GM21737 (cell line): ENCODE data around the gene XAB2.
A peak's percentile ranks its signal among the peaks of the same experiment; 100 is the strongest.
"Not testable (repeated sequence)": the region's sequence is repeated elsewhere in the genome, so short reads cannot be mapped to it uniquely, and the experiment has no call there.

Experiments
- ATAC-seq: cut with Tn5 transposase; IDR thresholded peaks from one replicate; pipeline ENCODE4 v1.9.1; 2021; ENCODE audit warnings: mild to moderate bottlenecking, moderate library complexity; ENCODE audit not compliant: unreplicated experiment

The XAB2 gene

DNA sequence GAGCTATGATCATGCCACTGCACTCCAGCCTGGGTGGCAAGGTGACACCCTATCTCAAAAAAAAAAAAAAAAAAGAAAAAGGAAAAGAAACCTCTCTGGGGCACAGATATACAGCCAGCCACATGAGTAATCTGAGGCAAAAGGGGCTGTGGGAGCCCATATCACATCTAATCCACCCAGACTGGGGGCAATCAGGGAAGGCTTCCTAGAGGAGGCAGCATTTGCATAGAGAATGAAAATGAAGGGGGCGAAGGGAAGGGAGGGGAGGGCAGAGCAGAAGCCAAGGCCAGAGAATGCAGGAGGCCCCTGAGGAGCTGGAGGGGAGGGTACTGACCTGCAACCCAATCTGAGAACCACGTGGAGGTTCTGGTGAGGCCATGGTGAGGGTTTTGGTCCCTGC lies 20.8 kb upstream of the XAB2 start:
- no peak for ATAC-seq

DNA sequence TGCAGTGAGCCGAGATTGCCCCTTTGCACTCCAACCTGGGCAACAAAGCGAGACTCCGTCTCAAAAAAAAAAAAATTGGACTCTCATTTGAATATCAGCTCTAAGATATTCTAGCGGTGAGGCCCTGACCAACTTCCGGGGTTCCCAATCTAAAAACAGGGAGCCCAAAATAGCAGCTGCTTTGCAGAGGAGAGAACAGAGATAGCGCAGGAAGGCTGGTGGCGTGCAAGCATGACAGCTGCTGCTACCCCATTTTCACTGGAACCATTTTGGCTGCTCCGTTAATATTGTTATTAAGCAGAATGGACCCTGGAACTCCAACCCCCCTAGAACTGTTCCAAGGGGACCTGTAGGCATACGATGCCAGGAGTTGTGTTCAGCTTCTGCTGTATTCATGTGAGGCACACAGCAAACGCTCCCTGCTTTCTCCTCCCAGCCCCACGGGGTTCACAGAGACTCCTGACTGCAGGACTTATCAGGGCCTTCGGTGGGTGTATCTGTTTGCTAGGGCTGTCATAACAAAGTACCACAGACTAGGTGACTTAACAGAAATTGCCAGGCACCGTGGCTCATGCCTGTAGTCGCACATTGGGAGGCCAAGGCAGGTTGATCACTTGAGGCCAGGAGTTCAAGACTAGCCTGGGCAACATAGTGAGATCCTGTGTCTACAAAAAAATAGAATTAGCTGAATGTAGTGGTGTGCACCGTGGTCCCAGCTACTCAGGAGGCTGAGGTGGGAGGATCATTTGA lies 19.1 kb upstream of the XAB2 start:
- no peak for ATAC-seq

GRCh38 chr19:7647156-7647555 lies 17.8 kb upstream of the XAB2 start:
- no peak for ATAC-seq

GRCh38 chr19:7646426-7646700 lies 17.0 kb upstream of the XAB2 start:
- no peak for ATAC-seq

DNA sequence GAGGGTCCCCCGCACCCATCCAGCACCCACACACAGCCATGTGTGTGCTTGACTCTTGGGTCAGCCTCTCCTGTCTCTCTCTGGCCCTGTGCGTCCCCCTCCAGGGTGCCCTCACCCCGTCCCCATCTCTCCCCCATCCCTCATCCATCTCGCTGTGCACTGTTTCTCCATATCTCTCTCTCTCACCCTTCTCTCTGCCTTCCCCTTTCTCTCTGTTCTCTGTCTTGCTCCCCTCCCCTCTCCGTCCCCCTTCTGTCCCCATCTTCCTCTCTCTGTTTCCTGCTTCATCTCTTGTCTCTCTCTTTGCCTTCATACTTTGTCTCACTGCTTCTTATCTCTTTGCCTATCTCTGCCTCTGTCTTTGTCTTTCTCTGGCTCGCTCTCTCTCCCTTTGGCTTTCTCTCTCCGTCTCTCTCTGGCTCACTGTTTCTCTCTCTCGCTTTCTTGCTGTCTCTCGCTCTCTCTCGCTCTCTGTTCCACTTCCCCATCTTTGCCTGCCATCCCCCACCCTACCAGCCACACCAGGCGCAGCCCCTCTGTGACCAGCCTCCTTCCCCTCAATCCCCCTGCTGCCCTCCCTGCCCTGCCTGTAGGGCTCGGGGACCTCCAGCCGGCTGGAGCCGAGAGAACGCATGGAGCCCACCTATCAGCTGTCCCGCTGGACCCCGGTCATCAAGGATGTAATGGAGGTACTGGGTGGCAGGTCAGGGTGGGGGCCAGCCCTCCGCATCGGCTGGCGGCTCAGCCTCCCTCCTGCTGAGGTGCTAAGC lies 16.5 kb upstream of the XAB2 start:
- ATAC-seq, result no peak

DNA sequence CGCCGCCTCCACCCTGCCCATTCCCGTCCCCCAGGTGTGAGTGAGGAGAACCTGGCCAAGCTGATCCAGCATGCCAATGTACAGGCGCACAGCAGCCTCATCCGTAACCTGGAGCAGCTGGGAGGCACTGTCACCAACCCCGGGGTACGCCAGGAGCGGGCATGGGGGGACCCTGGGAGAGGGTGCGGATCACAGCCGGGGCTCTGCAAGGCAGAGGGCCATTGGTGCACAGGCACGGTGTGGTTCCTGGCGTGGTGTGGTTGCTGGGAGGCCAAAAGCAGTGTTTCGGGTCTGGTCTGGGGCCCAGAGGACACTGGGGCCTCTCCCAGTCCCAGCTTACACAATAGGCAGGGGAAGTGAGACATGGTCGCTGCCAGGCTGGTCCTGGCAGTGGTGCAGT lies 15.8 kb upstream of the XAB2 start:
- no peak for ATAC-seq

DNA sequence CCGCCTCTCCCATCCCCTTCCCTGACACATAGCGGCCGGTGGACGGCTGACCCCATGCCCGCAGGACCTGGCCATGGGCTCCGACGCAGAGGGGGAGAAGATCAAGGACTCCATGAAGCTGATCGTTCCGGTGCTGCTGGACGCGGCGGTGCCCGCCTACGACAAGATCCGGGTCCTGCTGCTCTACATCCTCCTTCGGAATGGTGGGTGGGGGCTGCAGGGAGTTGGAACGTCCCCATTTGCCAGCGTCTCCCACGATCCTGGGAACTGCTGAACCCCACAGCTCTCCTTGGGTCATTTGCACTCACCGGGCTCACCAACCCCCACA lies 15.2 kb upstream of the XAB2 start:
- ATAC-seq, result no peak

DNA sequence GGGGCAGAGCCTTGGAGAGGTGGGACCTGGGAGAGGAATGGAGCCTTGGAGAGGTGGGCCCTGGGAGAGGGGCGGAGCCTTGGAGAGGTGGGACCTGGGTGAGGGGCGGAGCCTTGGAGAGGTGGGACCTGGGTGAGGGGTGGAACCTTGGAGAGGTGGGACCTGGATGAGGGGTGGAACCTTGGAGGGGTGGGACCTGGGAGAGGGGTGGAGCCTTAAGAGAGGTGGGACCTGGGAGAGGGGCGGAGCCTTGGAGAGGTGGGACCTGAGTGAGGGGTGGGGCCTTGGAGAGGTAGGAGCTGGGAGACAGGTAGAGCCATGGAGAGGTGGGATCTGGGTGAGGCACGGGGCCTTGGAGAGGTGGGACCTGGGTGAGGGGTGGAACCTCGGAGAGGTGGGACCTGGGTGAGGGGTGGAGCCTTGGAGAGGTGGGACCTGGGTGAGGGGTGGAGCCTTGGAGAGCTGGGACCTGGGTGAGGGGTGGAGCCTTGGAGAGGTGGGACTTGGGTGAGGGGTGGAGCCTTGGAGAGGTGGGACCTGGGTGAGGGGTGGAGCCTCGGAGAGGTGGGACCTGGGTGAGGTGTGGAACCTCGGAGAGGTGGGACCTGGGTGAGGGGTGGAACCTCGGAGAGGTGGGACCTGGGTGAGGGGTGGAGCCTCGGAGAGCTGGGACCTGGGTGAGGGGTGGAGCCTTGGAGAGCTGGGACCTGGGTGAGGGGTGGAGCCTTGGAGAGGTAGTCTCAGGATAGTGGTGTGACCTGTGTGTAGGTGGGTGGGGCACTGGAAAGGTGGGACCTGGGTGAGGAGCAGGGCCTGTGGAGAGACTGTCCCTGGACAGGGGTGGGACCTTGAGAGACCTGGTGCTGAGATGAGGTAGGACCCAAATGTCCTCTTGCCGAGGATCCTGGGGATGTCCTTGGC lies 14.5 kb upstream of the XAB2 start:
- not testable (repeated sequence) for ATAC-seq

DNA sequence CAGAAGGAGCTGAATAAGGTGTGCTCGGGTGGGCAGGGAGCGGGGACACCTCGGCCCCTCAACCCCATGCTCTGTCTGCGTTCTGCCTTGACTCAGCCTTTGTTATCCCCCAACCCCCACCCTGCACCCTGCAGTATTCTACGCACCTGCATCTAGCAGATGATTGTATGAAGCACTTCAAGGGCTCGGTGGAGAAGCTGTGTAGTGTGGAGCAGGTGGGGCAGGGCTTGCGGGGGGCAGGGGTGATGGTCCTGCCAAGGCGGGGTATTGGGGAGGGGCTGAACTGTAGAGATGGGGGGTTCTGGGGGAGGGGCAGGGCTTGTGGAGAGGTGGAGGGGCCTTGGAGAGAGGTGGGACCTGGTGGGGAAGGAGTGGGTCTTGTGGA lies 13.7 kb upstream of the XAB2 start:
- ATAC-seq, result no peak

DNA sequence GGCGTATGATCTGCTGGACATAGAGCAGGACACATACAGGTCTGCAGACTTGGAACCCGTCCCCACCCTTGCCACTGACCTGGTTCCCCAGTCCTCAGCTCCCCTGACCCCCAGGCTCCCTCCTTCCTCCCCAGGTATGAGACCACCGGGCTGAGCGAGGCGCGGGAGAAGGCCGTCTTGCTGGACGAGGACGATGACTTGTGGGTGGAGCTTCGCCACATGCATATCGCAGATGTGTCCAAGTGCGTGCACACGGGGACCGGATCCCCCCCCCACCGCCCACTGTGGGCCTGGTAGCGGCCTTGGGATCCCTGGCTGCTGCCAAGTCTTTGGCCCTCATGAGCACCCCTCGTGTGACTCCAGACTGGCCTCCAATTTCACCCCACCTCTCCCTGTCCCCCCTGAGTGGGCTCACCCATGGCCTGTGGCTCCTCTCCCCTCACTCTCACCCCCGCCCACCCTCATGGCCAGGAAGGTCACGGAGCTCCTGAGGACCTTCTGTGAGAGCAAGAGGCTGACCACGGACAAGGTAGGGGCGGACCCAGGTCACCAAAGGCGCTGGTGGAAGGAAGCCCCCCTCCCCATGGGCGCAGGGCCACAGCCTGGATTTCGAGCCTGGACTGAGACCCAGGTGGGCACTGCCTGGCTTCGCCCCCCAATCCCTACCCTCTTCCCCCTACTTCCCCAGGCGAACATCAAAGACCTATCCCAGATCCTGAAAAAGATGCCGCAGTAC lies 13.1 kb upstream of the XAB2 start:
- ATAC-seq, result no peak

DNA sequence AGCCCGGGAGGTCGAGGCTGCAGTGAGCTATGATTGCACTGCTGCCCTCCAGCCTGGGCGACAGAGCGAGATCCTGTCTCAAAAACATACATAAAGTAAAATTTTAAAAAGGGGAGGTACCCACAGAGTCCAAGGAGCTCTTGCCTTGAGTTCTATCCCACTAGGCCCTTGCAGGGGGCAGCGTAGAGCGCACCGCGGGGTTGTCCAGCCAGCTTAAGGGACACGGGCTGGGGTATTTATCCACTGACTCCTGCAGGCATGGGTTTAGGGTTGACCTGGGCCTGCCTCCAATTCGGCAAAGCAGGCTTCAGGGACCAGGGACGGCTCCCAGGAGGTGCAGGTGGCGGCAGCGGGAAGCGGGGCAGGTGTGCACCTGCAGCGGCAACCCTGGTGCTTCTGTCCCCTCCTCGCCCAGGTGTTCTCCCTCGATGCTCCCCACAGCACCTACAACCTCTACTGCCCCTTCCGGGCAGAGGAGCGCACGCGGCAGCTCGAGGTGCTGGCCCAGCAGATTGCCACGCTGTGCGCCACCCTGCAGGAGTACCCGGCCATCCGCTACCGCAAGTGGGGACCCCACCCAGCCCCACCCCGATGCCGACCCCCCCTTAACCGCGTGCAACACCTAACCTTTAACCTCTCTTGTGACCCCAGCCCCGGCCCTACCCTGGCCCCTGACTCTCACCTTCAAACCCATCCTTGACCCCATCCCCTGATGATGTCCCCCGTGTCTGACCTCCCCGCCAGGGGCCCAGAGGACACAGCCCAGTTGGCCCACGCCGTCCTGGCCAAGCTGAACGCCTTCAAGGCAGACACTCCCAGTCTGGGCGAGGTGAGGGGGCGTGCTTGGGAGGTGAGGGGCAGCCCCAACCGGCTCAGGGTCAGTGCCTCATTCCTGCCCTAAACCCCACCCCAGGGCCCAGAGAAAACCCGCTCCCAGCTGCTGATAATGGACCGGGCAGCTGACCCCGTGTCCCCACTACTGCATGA lies 12.2 kb upstream of the XAB2 start:
- no peak for ATAC-seq

GRCh38 chr19:7640803-7641202 lies 11.5 kb upstream of the XAB2 start:
- ATAC-seq, result no peak

DNA sequence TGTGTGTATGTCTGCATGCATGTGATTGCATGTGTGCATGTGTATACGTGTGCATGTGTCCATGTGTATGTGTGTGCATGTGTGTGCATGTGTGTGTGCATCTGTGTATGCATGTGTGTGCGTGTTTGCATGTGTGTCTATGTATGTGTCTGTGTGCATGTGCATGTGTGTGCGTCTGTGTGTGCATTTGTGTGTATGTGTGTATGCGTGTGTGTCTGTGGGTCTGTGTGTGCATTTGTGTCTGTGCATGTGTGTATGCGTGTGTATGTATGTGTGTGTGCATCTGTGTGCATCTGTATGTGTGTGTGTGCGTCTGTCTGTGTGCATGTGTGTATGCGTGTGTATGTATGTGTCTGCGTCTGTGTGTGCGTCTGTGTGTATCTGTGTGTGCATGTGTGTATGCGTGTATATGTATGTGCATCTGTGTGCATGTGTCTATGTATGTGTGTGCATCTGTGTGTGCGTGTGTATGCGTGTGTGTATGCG lies 10.6 kb upstream of the XAB2 start:
- no peak for ATAC-seq

- no peak for ATAC-seq
Observed at GRCh38 chr19:7638802-7639465, 9.6 kb upstream of the XAB2 start.

DNA sequence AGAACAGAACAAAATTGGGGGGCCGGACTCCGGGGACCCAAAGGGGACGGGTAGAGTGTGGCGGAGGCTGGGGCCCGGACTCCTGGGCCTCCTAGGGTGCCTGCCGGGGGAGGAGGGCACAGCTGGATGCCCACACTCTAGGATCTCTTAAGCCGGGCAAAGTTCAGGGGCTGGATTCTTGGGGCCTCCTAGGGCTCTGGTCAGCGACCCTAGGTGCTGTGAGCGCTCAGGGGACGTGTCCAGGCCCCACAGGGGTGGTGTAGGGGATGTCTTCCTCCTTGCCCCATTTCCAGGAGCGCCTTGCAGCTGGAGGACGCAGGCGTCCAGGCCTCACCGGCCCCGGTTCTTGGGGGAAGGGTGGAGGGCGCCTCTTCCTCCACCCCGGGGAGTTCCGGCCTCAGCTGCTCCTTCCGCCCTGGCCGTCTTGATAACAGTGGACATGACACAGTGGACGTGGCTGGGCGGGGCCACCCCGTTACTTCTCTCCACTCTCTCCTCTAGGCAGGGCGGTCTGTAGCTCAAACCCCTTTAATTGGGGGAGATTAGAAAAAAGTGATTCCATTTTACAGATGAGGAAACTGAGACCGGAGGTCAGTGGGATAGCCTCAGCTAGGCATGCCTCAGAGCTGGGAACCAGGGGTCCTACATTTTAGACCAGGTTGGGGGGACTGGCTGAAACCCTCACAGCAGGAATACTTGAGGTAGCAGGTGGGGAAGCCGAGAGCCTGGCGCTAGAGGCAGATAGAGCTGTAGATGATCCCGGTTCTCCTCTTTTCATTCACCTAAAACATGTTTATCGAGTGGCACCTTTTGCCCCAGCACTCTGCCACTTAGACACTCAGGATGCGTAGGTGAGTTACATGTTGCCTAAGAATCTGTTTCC lies 8.3 kb upstream of the XAB2 start:
- no peak for ATAC-seq

DNA sequence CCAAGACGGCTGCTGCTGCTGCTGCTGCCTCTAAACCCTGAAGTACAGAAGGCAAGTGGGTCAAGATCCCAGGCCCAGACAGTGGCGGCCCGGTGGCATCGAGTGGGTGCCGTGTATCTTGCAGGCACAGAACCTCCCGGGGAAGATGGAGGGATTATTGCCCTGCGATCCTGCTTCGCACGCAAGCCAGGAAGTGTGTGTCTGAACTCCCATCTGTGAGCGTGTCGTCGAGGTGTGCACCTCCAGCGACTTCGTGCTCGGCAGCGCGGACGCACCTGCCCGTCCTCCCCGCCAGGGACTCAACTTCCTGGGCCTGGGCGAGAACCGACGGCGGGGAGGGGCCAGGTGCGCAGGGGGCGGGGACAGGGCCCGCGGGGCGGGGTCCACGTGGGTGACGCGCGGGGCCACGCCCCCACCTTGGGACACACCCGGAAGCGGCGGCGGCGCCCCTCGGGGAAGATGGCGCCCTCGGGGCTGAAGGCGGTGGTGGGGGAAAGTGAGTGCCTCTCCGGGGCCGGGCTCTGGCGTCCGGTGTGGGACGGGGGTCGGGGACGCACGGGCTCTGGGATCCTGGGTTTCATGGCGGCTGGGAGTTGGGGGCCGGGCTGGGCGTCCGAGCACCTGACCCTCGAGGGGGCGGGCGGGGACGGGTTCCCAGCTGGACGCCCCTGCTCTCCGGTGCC lies 7.5 kb upstream of the XAB2 start, which contains the start of gene STXBP2:
STXBP2 (plus strand) TSS at position 420 of the 683 bp plus-strand sequence; CDS start at position 460, 40 bp downstream.
- ATAC-seq, result peak; percentile 51

- ATAC-seq, result no peak
Observed at GRCh38 chr19:7636317-7636690, 7.0 kb upstream of the XAB2 start.

DNA sequence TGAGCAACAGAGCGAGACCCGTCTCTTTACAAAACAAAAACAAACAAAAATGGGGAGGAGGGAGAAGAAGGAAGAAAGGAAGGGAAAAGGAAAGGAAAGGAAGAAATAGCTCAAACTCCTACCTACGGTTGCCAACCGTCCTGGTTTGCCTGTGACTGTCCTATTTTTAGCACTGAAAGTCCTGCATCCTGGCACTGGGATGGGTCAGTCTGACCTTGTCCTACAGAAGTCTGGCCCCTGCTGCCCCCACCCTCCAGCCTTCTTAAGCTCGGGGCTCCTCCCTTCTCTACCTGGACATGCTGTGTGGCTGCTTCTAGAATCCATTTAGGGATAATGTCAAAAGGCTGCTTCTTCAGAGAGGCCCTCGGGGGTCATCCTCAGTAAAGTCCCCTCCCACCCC lies 6.3 kb upstream of the XAB2 start:
- no peak for ATAC-seq
